Epithelial cell of prostate (primary cell): Measurements from ENCODE around the gene TMX3.
A peak's percentile ranks its signal among the peaks of the same experiment; 100 is the strongest.

Source experiments
- DNase-seq: peaks from one replicate; pipeline ENCODE4 v3.0.0-alpha.2; 2011; ENCODE audit warnings: low read depth, low spot score
- H3K27ac ChIP-seq: fragments of 450-650 bp; 2 replicates; pipeline ENCODE4 v1.5.1; 2017; ENCODE audit warnings: mild to moderate bottlenecking

The TMX3 gene

GRCh38 chr18:68714712-68715496 is at the start of gene TMX3:
Gene TMX3, minus strand, starts transcription at chr18:68715108. Its CDS starts 127 bp downstream, at chr18:68714981.
- peak within 1 kb of the TSS; percentile 69 for H3K27ac ChIP-seq

GRCh38 chr18:68764016-68764415 is 49.1 kb upstream of the TMX3 start:
- H3K27ac ChIP-seq, result peak overlapping the region; percentile 13
- DNase-seq, result no peak

More at GRCh38 chr18:68714712-68715496, at the start of gene TMX3:
- peak; percentile 72 for DNase-seq

- DNase-seq, result no peak
- H3K27ac ChIP-seq, result no peak overlapping the region
Measured at GRCh38 chr18:68763083-68763482, 48.2 kb upstream of the TMX3 start.

GRCh38 chr18:68759308-68759707 is 44.4 kb upstream of the TMX3 start:
- no peak for DNase-seq

GRCh38 chr18:68757126-68757525 is 42.2 kb upstream of the TMX3 start:
- no peak for DNase-seq
- no peak overlapping the region for H3K27ac ChIP-seq

More at GRCh38 chr18:68759308-68759707, 44.4 kb upstream of the TMX3 start:
- H3K27ac ChIP-seq, result no peak overlapping the region

- DNase-seq, result no peak
Measured at GRCh38 chr18:68742206-68742605, 27.3 kb upstream of the TMX3 start.

GRCh38 chr18:68740966-68741365 is 26.1 kb upstream of the TMX3 start:
- DNase-seq, result no peak
- no peak overlapping the region for H3K27ac ChIP-seq

More at GRCh38 chr18:68742206-68742605, 27.3 kb upstream of the TMX3 start:
- no peak overlapping the region for H3K27ac ChIP-seq

- DNase-seq, result no peak
- H3K27ac ChIP-seq, result no peak overlapping the region
Measured at GRCh38 chr18:68739462-68739861, 24.6 kb upstream of the TMX3 start.

GRCh38 chr18:68738564-68738963 is 23.7 kb upstream of the TMX3 start:
- no peak for DNase-seq
- H3K27ac ChIP-seq, result no peak overlapping the region

GRCh38 chr18:68735483-68736343 is 20.8 kb upstream of the TMX3 start:
- no peak overlapping the region for H3K27ac ChIP-seq
- DNase-seq, result no peak

GRCh38 chr18:68734308-68734707 is 19.4 kb upstream of the TMX3 start:
- DNase-seq, result no peak

GRCh38 chr18:68733707-68734106 is 18.8 kb upstream of the TMX3 start:
- no peak for DNase-seq
- no peak overlapping the region for H3K27ac ChIP-seq

More at GRCh38 chr18:68734308-68734707, 19.4 kb upstream of the TMX3 start:
- no peak overlapping the region for H3K27ac ChIP-seq

- no peak for DNase-seq
- no peak overlapping the region for H3K27ac ChIP-seq
Measured at GRCh38 chr18:68728081-68728700, 13.3 kb upstream of the TMX3 start.

- DNase-seq, result no peak
- H3K27ac ChIP-seq, result no peak overlapping the region
Measured at GRCh38 chr18:68727506-68727905, 12.6 kb upstream of the TMX3 start.

- no peak overlapping the region for H3K27ac ChIP-seq
- no peak for DNase-seq
Measured at GRCh38 chr18:68725346-68725745, 10.4 kb upstream of the TMX3 start.

- no peak overlapping the region for H3K27ac ChIP-seq
- DNase-seq, result no peak
Measured at GRCh38 chr18:68724021-68724420, 9.1 kb upstream of the TMX3 start.

GRCh38 chr18:68723539-68723938 is 8.6 kb upstream of the TMX3 start:
- H3K27ac ChIP-seq, result no peak overlapping the region
- DNase-seq, result no peak

- no peak for DNase-seq
- H3K27ac ChIP-seq, result no peak overlapping the region
Measured at GRCh38 chr18:68722821-68723220, 7.9 kb upstream of the TMX3 start.

- no peak for DNase-seq
Measured at GRCh38 chr18:68721681-68722583, 7.0 kb upstream of the TMX3 start.

GRCh38 chr18:68714366-68714711 is 569 bp downstream of the TMX3 start:
- DNase-seq, result no peak

More at GRCh38 chr18:68721681-68722583, 7.0 kb upstream of the TMX3 start:
- H3K27ac ChIP-seq, result no peak overlapping the region

More at GRCh38 chr18:68714366-68714711, 569 bp downstream of the TMX3 start:
- peak overlapping the region; percentile 69 for H3K27ac ChIP-seq
